Activated T-helper 1 cell treated with anti-CD3 and anti-CD28 coated beads, Interleukin-12 subunit alpha, Interleukin-12 subunit beta, Interleukin-2, Interleukin-4 antibody, amounts not matched to agents 30 ng/mL and 10 ng/mL and 1 ng/mL, durations not matched to agents 14 hours and 24 hours and 36 hours (primary cell): Measurements from ENCODE around the gene THNSL1. TPM values are rescaled to one million over a fixed set of nuclear protein-coding genes. Genes with fewer than 3 reads are reported as not detected.

ENCODE experiments used
- DNase-seq: peaks from one replicate; pipeline ENCODE4 v3.0.0; 2021; ENCODE audit warnings: low spot score
- H3K27ac Mint-ChIP-seq: one replicate; pipeline ENCODE4 v1.8.0; 2021; ENCODE audit warnings: mild to moderate bottlenecking, mixed read lengths
- H3K27me3 Mint-ChIP-seq: one replicate; pipeline ENCODE4 v1.8.0; 2022; ENCODE audit warnings: mild to moderate bottlenecking, moderate library complexity, mixed read lengths; ENCODE audit not compliant: insufficient read depth
- H3K36me3 Mint-ChIP-seq: one replicate; pipeline ENCODE4 v1.8.0; 2021; ENCODE audit warnings: low read depth, mixed read lengths
- H3K4me1 Mint-ChIP-seq: one replicate; pipeline ENCODE4 v1.8.0; 2021; ENCODE audit warnings: low read depth, mixed read lengths
- H3K4me3 Mint-ChIP-seq: one replicate; pipeline ENCODE4 v1.8.0; 2021; ENCODE audit warnings: mild to moderate bottlenecking, moderate library complexity, mixed read lengths
- H3K9me3 Mint-ChIP-seq: one replicate; pipeline ENCODE4 v1.8.0; 2021; ENCODE audit warnings: mixed read lengths
- intact Hi-C: fragments of 100-400 bp; cut with micrococcal nuclease; formaldehyde crosslinking; loops from one replicate; pipeline ENCODE4 v1.15.1; 2024
- total RNA-seq: library from RNA; stranded (reverse); gene quantifications from 2 replicates; pipeline ENCODE4 v1.2.3, GENCODE V29; 2022

The THNSL1 gene
- total RNA-seq, 1 donor from 2014 or later, result 3.0 TPM

- Mint-ChIP-seq H3K27me3 (peaks cover 15% of the 10 kb centered on the region), H3K9me3 (peaks cover 10% of the 10 kb centered on the region), H3K4me3 (no peak overlapping the region), H3K27ac (no peak overlapping the region), H3K4me1 (peaks cover 32% of the 10 kb centered on the region), H3K36me3 (peaks cover 5% of the 10 kb centered on the region)
- DNase-seq, result no peak
- intact Hi-C loops, result loop anchor here (1.0 to 10.0 kb wide), 2 partner anchors 10 to 114 kb away; partner anchors contain the start of gene PRTFDC1
Observed at GRCh38 chr10:25068152-25069058, 52.0 kb downstream of the THNSL1 start.

GRCh38 chr10:25071227-25071626, 54.8 kb downstream of the THNSL1 start:
- Mint-ChIP-seq H3K4me1 (peaks cover 9% of the 10 kb centered on the region), H3K9me3 (no peaks in the 10 kb centered on the region), H3K27me3 (peaks cover 26% of the 10 kb centered on the region), H3K27ac (no peak overlapping the region), H3K4me3 (no peak overlapping the region), H3K36me3 (no peaks in the 10 kb centered on the region)
- intact Hi-C loops, result no loop called here
- DNase-seq, result no peak

- Mint-ChIP-seq H3K27me3 (peaks cover 29% of the 10 kb centered on the region), H3K4me1 (peaks cover 6% of the 10 kb centered on the region), H3K36me3 (no peaks in the 10 kb centered on the region), H3K4me3 (no peak overlapping the region), H3K9me3 (no peaks in the 10 kb centered on the region), H3K27ac (no peak overlapping the region)
- no peak for DNase-seq
- intact Hi-C loops, result no loop called here
Observed at GRCh38 chr10:25072786-25073185, 56.4 kb downstream of the THNSL1 start.

GRCh38 chr10:25075825-25076224, 59.4 kb downstream of the THNSL1 start:
- intact Hi-C loops, result no loop called here
- Mint-ChIP-seq H3K27me3 (peaks cover 21% of the 10 kb centered on the region), H3K4me3 (no peak overlapping the region), H3K27ac (no peak overlapping the region), H3K36me3 (no peaks in the 10 kb centered on the region), H3K4me1 (peaks cover 12% of the 10 kb centered on the region), H3K9me3 (no peaks in the 10 kb centered on the region)
- no peak for DNase-seq

Other genes with a start within 250 kb of the THNSL1 start
- gene PRTFDC1, start 64.0 kb upstream of the THNSL1 start, total RNA-seq, result 0.32 and 0.57 TPM in 2 replicates
- not detected in 2 replicates for gene ENKUR, start 454 bp upstream of the THNSL1 start, total RNA-seq
- gene GPR158, start 158.4 kb downstream of the THNSL1 start, total RNA-seq, result not detected in 2 replicates